IPS-18a (cell line): ENCODE data around the gene GTF3C4.

Source experiments
- H3K27ac ChIP-seq: one replicate; pipeline ENCODE4 v1.5.1; 2013; ENCODE audit warnings: low read length
- H3K27me3 ChIP-seq: one replicate; pipeline ENCODE4 v1.6.1; 2013; ENCODE audit warnings: mild to moderate bottlenecking, low read length; ENCODE audit not compliant: control insufficient read depth, insufficient read depth
- H3K36me3 ChIP-seq: one replicate; pipeline ENCODE4 v1.6.1; 2013; ENCODE audit warnings: low read depth, low read length; ENCODE audit not compliant: control insufficient read depth
- H3K4me1 ChIP-seq: one replicate; pipeline ENCODE4 v1.6.1; 2013; ENCODE audit warnings: low read depth, low read length; ENCODE audit not compliant: control insufficient read depth
- H3K4me3 ChIP-seq: one replicate; pipeline ENCODE4 v1.5.1; 2013; ENCODE audit warnings: low read length
- H3K9ac ChIP-seq: one replicate; pipeline ENCODE4 v1.6.1; 2013; ENCODE audit warnings: mild to moderate bottlenecking, low read length, moderate library complexity
- H3K9me3 ChIP-seq: one replicate; pipeline ENCODE4 v1.6.1; 2013; ENCODE audit warnings: low read depth, low read length; ENCODE audit not compliant: control insufficient read depth

The GTF3C4 gene

DNA sequence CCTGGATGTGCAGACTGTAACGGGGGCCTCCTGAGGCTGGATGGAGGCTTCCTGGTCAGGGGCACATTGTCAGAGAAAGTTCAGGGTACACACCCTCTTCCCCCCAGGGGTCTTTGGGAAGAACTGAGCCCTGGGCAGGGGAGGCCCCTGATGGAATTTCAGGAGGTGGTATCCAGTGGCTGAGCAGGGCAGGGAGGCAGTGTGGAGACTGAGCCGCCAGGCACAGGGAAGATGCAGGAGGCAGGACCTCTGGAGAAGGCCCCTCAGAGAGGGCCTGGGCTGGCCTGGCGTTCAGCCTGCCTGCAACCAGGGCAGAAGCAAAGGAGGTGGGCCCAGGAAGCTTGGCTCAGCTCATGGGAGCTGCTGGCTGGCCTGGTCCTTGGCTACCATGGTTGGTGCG, 53.5 kb downstream of the GTF3C4 start:
- Histone ChIP-seq H3K9me3 (no peaks in the 10 kb centered on the region), H3K9ac (no peak overlapping the region), H3K27me3 (no peaks in the 10 kb centered on the region), H3K4me3 (no peak overlapping the region), H3K36me3 (no peaks in the 10 kb centered on the region), H3K27ac (no peak overlapping the region), H3K4me1 (no peaks in the 10 kb centered on the region)

DNA sequence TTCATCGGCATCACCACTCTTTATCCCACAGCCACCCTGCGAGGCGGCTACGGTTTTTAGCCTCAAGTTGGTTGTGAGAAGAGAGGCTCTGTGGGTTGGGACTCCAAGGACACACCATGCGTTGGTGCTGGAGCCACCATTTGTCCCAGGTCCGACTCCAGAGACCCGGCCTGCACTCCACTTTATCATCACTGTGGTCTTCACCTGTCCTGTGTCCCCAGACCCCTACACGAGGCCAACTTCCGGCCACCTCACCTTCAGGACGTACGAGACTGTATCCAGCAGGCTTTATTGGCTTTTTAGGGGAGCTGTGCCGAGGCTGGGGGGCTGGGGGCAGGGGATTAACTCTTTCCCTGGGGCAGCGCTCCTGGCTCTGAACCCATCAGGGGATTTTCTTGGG, 55.0 kb downstream of the GTF3C4 start:
- H3K4me3 ChIP-seq, result no peak overlapping the region
- H3K9me3 ChIP-seq, result no peaks in the 10 kb centered on the region
- H3K4me1 ChIP-seq, result no peaks in the 10 kb centered on the region
- H3K27me3 ChIP-seq, result no peaks in the 10 kb centered on the region
- no peak overlapping the region for H3K27ac ChIP-seq
- no peak overlapping the region for H3K9ac ChIP-seq
- no peaks in the 10 kb centered on the region for H3K36me3 ChIP-seq

- H3K4me1 ChIP-seq, result no peaks in the 10 kb centered on the region
- no peak overlapping the region for H3K27ac ChIP-seq
- H3K9me3 ChIP-seq, result no peaks in the 10 kb centered on the region
- no peaks in the 10 kb centered on the region for H3K36me3 ChIP-seq
- no peak overlapping the region for H3K4me3 ChIP-seq
- H3K27me3 ChIP-seq, result no peaks in the 10 kb centered on the region
- no peak overlapping the region for H3K9ac ChIP-seq
These were observed 56.4 kb downstream of the GTF3C4 start for GRCh38 chr9:132726576-132727130.

DNA sequence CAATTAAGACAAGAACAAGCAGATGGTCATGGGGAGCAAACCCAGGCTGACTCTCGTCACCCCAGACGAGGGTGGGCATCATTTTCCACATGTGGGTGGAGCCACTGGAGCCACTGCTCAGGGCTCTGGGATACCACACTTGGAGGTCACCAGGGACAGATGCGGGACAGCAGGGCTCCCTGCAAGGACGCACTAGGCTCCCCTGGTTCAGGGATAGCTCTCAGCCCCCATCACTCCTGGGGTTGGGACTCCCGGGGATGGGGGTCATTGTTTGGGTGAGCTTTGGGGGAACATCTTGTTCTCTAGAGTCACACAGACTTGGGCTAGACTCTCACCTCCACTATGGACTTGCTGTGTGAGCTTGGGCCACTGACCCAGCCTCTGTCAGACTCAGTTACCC, 57.8 kb downstream of the GTF3C4 start:
- Histone ChIP-seq H3K27ac (no peak overlapping the region), H3K4me1 (no peaks in the 10 kb centered on the region), H3K9ac (no peak overlapping the region), H3K4me3 (no peak overlapping the region), H3K36me3 (no peaks in the 10 kb centered on the region), H3K9me3 (no peaks in the 10 kb centered on the region), H3K27me3 (no peaks in the 10 kb centered on the region)

DNA sequence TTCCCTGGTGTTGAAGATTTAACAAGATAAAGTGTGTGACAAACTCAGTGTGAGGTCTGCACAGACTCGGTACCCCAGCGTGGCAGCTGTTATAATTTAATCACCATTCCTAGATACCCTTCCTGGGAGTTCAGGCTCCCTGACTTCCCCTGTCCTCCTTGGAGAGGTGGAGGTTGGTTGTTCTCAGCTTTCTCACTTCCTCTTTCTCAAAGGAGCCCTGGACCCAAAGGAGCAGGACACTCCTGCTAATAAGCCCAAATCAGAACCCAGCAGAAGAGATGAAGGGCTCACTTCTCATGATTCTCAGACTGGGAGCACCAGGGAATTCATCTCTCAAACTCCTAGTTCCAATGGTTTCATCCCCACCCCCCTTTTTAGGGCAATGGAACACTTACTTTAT, 58.2 kb downstream of the GTF3C4 start:
- Histone ChIP-seq H3K9ac (no peak overlapping the region), H3K4me3 (no peak overlapping the region), H3K4me1 (no peaks in the 10 kb centered on the region), H3K9me3 (no peaks in the 10 kb centered on the region), H3K36me3 (no peaks in the 10 kb centered on the region), H3K27ac (no peak overlapping the region), H3K27me3 (no peaks in the 10 kb centered on the region)

DNA sequence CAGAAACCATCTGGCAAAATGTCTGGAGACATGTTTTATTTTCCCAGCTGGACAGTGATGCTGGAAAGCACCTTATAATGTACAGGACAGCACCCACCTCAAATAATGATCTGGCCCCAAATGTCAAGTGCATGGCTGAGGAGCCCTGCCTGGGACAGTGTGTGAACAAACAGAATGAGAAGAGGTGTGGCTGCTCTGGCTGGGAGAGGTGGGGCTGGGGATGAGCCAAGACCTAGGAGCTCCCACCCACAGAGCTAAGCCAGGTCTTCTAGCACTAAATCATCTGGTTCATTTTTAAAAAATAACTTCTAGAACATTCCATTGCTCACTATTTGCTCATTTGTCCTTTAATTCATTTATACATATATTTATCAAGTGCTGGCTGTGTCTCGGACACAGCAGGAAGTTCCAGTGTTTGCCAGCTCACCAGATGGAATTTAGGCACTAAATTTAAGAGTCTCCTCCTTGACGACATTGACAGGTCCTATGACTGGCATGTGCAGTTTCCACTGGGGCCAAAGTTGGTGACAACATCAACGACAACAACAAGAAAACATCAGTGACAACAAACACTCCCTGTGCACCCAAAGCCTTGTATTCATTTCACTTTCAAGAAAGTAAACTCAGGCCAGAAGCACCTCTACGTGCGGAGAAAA, 59.1 kb downstream of the GTF3C4 start:
- Histone ChIP-seq H3K27me3 (no peaks in the 10 kb centered on the region), H3K36me3 (no peaks in the 10 kb centered on the region), H3K4me3 (no peak overlapping the region), H3K9me3 (no peaks in the 10 kb centered on the region), H3K9ac (no peak overlapping the region), H3K4me1 (no peaks in the 10 kb centered on the region), H3K27ac (no peak overlapping the region)

- Histone ChIP-seq H3K27ac (no peak overlapping the region), H3K9ac (no peak overlapping the region), H3K4me1 (no peaks in the 10 kb centered on the region), H3K4me3 (no peak overlapping the region), H3K27me3 (no peaks in the 10 kb centered on the region), H3K36me3 (no peaks in the 10 kb centered on the region), H3K9me3 (no peaks in the 10 kb centered on the region)
These were observed 60.1 kb downstream of the GTF3C4 start for GRCh38 chr9:132730054-132731033.

- Histone ChIP-seq H3K9me3 (no peaks in the 10 kb centered on the region), H3K27me3 (no peaks in the 10 kb centered on the region), H3K4me3 (no peak overlapping the region), H3K4me1 (no peaks in the 10 kb centered on the region), H3K36me3 (no peaks in the 10 kb centered on the region), H3K27ac (no peak overlapping the region), H3K9ac (no peak overlapping the region)
These were observed 61.0 kb downstream of the GTF3C4 start for GRCh38 chr9:132731230-132731629.

DNA sequence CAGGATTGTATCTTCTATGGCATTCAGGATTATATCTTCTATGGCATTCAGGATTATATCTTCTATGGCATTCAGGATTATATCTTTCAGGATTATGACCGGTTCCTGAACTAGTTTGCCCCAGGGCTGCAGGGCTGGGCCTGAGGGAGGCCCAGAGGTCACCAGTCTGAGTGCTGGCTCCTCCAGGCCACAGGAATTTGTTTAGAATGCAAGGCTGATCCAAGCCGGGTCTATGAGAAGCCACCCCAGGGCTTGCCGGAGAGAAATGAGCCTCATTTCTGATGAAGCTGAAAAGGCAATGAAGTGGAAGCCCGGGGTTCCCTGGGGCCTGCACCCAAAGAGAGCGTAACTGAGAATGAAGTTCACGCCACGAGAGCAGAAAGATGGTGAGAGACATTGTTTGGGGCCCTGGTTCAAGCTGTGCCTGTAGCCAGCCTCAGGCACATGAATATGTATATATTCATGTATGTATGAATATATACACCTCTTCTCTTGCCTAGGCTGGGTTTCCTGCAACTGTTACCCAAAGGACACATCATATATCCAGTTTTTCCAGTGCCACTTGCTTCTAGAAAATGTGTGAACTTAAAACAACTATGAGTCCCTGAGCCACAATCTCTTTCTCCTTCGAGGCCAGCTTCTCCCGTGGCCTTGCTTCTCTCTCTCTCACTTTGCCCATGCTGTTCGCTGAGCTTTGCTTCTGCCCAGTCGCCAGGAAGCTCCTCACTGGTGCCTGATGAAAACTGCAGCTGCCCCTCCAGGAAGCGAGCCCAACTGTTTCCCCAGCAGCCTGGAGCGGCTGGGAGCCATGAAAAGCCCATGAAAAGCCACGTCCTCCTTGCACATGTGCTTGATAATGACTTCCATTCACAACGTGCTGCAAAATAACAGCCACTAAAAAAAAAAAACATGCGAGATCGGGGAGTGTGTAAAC, 62.3 kb downstream of the GTF3C4 start:
- Histone ChIP-seq H3K27me3 (no peaks in the 10 kb centered on the region), H3K36me3 (no peaks in the 10 kb centered on the region), H3K9me3 (no peaks in the 10 kb centered on the region), H3K9ac (no peak overlapping the region), H3K4me1 (no peaks in the 10 kb centered on the region), H3K4me3 (no peak overlapping the region), H3K27ac (no peak overlapping the region)

- no peak overlapping the region for H3K9ac ChIP-seq
- no peaks in the 10 kb centered on the region for H3K4me1 ChIP-seq
- no peaks in the 10 kb centered on the region for H3K36me3 ChIP-seq
- no peaks in the 10 kb centered on the region for H3K27me3 ChIP-seq
- no peak overlapping the region for H3K27ac ChIP-seq
- no peaks in the 10 kb centered on the region for H3K9me3 ChIP-seq
- no peak overlapping the region for H3K4me3 ChIP-seq
These were observed 63.1 kb downstream of the GTF3C4 start for GRCh38 chr9:132733260-132733815.
